ENCODE data around the gene EVL. TPM values are rescaled to one million over a fixed set of nuclear protein-coding genes. Genes with fewer than 3 reads are reported as not detected.

Gene EVL
- polyA plus RNA-seq, 4 donors, result 109 to 184 (median 136) TPM

DNA sequence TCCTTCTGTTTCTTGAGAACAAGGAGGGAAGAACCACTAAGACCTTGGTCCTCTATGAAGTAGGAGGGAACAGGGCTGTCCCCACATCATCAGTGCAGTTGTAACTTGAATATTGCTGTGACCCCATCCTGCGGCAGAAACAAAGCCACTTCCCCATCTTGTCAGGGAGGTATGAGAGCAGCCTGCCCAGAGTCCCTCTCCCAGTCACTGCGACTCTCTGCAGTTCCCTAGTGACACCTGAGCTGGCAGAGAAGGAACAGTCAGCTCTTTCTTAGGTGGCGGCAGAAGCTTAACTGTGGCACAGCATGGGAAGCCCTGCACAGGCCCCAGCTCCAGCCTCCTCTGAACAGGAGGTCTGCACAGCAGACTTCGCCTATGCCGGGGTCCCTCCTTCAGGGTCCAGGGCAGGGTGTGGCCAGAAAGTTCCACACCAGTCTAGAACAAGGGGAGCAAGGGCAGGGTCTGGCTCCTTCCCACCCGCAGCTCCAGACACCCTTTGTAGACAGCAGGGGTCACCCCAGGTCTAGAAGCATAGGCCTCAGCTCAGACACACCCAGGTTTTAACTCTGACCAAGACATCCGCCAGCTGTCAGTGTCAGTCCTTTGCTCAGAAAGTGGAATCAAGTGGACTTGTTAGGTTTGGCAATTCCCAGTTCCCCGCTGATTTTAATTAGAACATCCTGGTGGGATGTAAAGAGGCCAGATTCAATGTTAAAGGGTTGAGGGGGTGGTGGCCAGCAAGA is 57.4 kb downstream of the EVL start:
- DNase-seq (ENCODE audit: low read depth in 4 of 4, low spot score in 3 of 4), result no peak

- DNase-seq (ENCODE audit: low read depth in 4 of 4, low spot score in 3 of 4), result no peak
Measured at GRCh38 chr14:100123618-100124017, 58.4 kb downstream of the EVL start.

GRCh38 chr14:100124551-100125088 is 59.4 kb downstream of the EVL start:
- DNase-seq (ENCODE audit: low read depth in 4 of 4, low spot score in 3 of 4), result no peak

- no peak for DNase-seq (ENCODE audit: low read depth in 4 of 4, low spot score in 3 of 4)
Measured at GRCh38 chr14:100126401-100126800, 61.2 kb downstream of the EVL start.

GRCh38 chr14:100127853-100128455 is 62.7 kb downstream of the EVL start:
- no peak for DNase-seq (ENCODE audit: low read depth in 4 of 4, low spot score in 3 of 4)

DNA sequence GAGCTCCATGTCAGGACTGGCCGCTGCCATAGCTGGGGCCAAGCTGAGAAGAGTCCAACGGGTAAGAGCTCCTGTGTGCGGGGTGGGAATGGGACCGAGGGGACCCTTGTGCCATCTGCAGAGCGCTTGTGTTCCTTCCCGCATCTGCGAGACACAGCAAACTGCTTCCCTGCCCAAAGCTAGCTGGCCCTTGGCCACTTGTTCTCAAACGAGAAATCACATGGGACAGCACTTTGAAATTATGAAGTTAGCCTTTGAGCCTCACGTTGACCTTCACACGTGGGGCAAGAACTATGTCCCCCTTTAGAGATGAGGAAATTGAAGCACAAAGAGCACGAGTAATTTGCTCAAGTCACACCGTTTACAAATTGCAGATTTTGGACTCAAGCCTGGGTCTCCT is 63.5 kb downstream of the EVL start:
- no peak for DNase-seq (ENCODE audit: low read depth in 4 of 4, low spot score in 3 of 4)

- no peak for DNase-seq (ENCODE audit: low read depth in 4 of 4, low spot score in 3 of 4)
Measured at GRCh38 chr14:100129161-100129589, 64.0 kb downstream of the EVL start.

DNA sequence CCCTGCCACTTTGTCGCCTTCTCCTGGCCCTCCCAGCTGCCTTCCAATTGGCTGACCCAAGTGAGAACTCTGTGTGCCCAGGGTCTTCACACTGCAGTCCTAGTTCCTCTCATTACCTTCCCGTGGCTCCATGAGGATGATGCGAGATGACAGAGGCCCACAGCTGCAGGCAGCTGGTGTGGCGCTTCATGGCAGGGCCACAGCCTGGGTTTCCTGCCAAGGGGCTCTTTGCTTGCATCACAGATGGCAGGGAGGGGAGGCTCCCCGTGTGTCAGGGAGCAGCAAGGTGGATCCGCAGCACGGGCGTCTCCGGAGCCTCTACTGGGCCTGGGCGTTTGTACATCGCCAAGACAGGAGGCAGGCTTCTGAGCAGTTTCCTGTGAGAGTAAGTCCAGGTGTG is 65.3 kb downstream of the EVL start:
- no peak for DNase-seq (ENCODE audit: low read depth in 4 of 4, low spot score in 3 of 4)

GRCh38 chr14:100131181-100131580 is 66.0 kb downstream of the EVL start:
- DNase-seq (ENCODE audit: low read depth in 4 of 4, low spot score in 3 of 4), result no peak

DNA sequence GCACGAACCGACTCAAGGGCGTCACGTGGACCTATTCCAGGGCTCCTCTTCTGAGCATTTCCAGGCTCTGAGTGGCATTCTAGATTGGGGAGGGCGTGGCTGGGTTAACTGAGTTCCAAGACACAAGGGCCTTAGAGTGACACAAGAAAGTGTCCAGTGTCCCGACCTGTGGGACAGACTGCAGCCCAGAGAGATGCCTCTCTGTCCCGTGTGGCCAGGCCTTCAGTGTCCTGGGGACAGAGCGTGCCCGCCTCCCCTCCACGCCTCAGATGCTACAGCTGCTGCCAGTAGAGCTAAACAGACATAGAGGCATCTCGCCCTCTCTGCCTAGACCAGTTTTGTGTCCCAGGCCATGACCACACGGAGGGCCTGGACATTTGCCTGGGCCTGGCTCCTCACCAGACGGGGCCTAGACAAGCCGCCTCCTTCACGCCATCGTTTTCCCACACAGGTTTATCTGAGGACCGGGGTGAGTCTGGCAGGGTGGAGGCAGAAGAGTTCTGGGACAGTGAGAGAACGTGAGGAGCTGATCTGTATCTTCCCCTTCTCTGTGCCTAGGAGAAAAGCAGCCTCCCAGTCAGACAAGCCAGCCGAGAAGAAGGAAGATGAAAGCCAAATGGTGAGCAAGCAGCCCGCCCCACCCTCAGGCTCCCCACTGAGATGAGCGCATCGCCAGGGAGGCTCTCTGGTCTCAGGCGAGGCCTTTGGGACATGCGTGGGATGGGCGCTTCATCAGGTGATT is 67.1 kb downstream of the EVL start:
- no peak for DNase-seq (ENCODE audit: low read depth in 4 of 4, low spot score in 3 of 4)

DNA sequence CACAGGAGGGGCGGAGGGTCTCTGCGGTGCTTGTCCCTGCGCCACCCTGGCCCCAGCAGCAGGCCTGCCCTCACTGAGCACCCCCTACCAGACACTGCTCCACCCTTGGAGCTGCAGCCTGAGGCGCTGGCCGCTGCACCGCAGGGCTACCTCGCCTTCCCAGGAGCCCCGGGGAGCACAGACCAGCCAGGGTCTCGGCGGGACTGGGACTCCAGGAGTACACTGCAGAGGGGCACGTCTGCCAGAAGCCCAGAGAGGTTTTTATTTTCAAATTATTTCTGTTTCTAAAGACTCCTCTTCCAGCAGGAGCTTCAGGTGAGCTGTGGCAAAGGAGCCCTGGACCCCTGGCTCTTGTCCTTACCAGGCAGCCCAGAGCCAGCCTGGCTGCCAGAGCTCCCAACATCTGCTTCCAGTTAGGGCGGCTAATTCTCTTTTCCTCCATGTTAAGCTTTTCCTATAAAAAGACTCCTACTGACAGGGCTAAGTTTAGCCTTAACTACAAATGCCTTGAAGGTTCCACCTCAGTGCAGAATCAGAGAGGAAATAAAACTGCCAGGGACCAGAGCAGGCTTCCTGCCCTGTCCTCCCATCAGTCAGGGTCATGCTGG is 67.8 kb downstream of the EVL start:
- DNase-seq (ENCODE audit: low read depth in 4 of 4, low spot score in 3 of 4), result no peak

DNA sequence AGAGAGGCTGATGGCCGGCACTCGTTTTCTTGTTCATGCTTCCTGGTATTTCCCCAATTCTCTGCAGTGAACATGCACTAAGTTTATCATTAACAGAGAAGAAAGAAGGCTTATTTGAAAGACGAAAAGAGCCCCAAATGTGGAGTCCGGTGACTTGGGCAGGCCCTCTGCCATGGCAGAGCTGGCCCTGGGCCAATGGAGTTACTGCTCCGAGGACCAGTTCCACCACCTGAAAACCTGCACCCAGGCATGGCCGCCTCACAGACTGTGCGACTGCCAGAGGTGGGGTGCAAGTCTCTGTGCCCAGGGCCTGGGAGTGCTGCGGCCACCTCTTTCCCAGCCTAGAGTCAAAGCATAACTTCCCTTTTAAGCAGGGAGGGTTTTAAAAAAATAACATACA is 69.4 kb downstream of the EVL start:
- no peak for DNase-seq (ENCODE audit: low read depth in 4 of 4, low spot score in 3 of 4)

GRCh38 chr14:100135073-100135472 is 69.9 kb downstream of the EVL start:
- DNase-seq (ENCODE audit: low read depth in 4 of 4, low spot score in 3 of 4), result no peak

DNA sequence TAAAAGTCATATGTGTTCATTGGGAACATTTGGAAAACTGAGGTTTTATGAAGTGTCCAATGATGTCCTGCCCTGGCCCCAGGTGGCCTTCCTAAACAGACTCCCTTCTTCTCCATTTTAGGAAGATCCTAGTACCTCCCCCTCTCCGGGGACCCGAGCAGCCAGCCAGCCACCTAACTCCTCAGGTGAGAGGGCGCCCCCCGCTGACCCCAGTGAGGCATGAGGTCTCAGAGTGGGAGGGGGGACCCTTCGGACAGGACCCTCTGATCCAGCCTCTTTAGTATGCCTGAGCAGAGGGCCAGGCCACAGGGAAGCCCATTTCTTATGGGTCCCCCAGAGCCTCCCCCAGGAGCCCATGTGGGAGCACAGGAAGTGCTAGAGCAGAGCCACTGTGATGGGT is 70.6 kb downstream of the EVL start:
- no peak for DNase-seq (ENCODE audit: low read depth in 4 of 4, low spot score in 3 of 4)

- no peak for DNase-seq (ENCODE audit: low read depth in 4 of 4, low spot score in 3 of 4)
Measured at GRCh38 chr14:100137173-100137572, 72.0 kb downstream of the EVL start.

DNA sequence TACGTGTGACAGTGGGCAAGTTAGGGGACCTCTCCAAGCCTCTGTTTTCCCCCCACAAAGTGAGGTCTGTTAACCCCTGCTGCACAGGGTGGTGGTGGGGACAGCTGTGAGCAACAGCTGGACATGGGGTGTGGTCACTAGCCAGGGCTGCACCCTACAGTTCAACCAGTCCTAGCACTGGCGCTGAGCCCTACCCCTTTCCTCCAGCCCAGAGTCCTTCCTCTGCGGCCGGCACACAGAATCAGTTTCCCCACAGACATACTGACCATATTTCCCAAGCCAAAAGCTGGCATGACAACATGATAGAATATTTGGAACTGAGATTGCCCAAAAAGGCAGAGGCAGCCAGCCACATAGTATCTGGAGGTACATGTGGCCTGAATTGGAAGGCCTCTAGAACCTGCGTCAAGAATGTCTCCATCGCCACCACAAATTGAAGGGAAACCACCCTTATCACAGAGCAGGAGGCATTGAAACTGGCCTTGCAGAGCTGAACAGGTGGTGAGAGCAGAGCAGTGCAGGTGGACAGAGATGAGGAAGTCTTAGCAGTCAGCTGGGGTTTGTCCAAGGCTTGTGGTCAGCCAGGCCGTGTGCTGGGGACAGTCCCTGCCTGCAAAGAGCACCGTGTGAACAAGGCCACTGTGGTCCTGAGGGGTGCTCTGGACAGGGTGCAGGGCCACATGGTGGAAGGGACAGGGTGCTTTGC is 73.0 kb downstream of the EVL start:
- no peak for DNase-seq (ENCODE audit: low read depth in 4 of 4, low spot score in 3 of 4)

GRCh38 chr14:100138955-100139354 is 73.7 kb downstream of the EVL start:
- no peak for DNase-seq (ENCODE audit: low read depth in 4 of 4, low spot score in 3 of 4)

DNA sequence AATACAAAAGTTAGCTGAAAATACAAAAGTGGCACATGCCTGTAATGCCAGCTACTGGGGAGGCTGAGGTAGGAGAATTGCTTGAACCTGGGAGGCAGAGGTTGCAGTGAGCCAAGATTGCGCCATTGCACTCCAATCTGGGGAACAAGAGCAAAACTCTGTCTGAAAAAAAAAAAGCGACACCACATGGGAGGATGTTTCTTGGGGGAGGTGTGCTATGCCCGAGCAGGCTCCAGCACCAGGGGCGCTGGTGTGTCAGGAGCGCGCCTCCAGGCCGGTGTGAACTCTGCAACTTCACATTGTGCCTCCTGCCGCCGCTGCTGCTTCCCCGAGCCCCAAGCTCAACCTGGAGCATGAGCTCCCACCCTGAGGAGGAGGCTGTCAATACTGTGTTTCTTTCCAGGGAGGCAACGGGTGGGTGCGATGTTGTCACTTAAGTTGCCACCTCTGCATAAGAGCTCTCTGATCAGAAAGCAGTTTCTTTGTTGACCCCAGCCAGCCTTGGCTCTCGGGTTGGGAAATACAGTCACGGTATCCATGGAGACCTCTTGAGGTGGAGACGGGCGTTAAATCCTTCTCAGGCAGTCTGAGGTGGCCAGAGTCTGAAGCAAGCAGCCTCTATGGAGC is 75.3 kb downstream of the EVL start:
- no peak for DNase-seq (ENCODE audit: low read depth in 4 of 4, low spot score in 3 of 4)

GRCh38 chr14:100141098-100141497 is 75.9 kb downstream of the EVL start:
- no peak for DNase-seq (ENCODE audit: low read depth in 4 of 4, low spot score in 3 of 4)
